Activated CD4-positive, alpha-beta T cell treated with anti-CD3 and anti-CD28 coated beads for 4 hours (primary cell): ENCODE data around the gene NTNG1.

Source experiments
- DNase-seq, 2 donors: peaks; one replicate each; pipeline ENCODE4 v3.0.0-alpha.2; 2020

The NTNG1 gene

GRCh38 chr1:107419003-107419402 lies 278.2 kb downstream of the NTNG1 start:
- no peak for DNase-seq

GRCh38 chr1:107422901-107423300 lies 282.1 kb downstream of the NTNG1 start:
- DNase-seq: no peak

- no peak for DNase-seq
These were observed 289.8 kb downstream of the NTNG1 start for GRCh38 chr1:107430540-107431228.

GRCh38 chr1:107432108-107432507 lies 291.3 kb downstream of the NTNG1 start:
- DNase-seq: no peak

- DNase-seq: no peak
These were observed 292.2 kb downstream of the NTNG1 start for GRCh38 chr1:107433068-107433467.

GRCh38 chr1:107433635-107434360 lies 293.0 kb downstream of the NTNG1 start:
- no peak for DNase-seq

- DNase-seq: no peak
These were observed 293.5 kb downstream of the NTNG1 start for GRCh38 chr1:107434361-107434693.

GRCh38 chr1:107436552-107437241 lies 295.9 kb downstream of the NTNG1 start:
- no peak for DNase-seq

GRCh38 chr1:107439567-107439966 lies 298.7 kb downstream of the NTNG1 start:
- DNase-seq: no peak

- DNase-seq: no peak
These were observed 301.7 kb downstream of the NTNG1 start for GRCh38 chr1:107442551-107442950.

GRCh38 chr1:107443027-107443426 lies 302.2 kb downstream of the NTNG1 start:
- no peak for DNase-seq

GRCh38 chr1:107443860-107444259 lies 303.0 kb downstream of the NTNG1 start:
- DNase-seq: no peak

- no peak for DNase-seq
These were observed 303.5 kb downstream of the NTNG1 start for GRCh38 chr1:107444302-107444701.

GRCh38 chr1:107449326-107449725 lies 308.5 kb downstream of the NTNG1 start:
- no peak for DNase-seq

GRCh38 chr1:107450899-107451664 lies 310.2 kb downstream of the NTNG1 start:
- no peak for DNase-seq

- no peak for DNase-seq
These were observed 310.9 kb downstream of the NTNG1 start for GRCh38 chr1:107451715-107452114.

GRCh38 chr1:107454791-107455190 lies 314.0 kb downstream of the NTNG1 start:
- no peak for DNase-seq

- no peak for DNase-seq
These were observed 317.1 kb downstream of the NTNG1 start for GRCh38 chr1:107457989-107458388.

- no peak for DNase-seq
These were observed 318.5 kb downstream of the NTNG1 start for GRCh38 chr1:107459204-107459904.

GRCh38 chr1:107460035-107460434 lies 319.2 kb downstream of the NTNG1 start:
- DNase-seq: no peak

- no peak for DNase-seq
These were observed 324.0 kb downstream of the NTNG1 start for GRCh38 chr1:107464827-107465226.

- DNase-seq: no peak
These were observed 326.4 kb downstream of the NTNG1 start for GRCh38 chr1:107467286-107467685.

- no peak for DNase-seq
These were observed 327.0 kb downstream of the NTNG1 start for GRCh38 chr1:107467811-107468210.
